AG10803 (cell line): Measurements from ENCODE around the gene FUT3.

Experiments used
- DNase-seq: peaks from one replicate; pipeline ENCODE4 v3.0.0; 2010; ENCODE audit warnings: low read depth
- H3K4me3 ChIP-seq: 2 replicates; pipeline ENCODE4 v1.5.1; 2011; ENCODE audit warnings: mild to moderate bottlenecking, low read length, control low read depth
- TF ChIP-seq, protein P1 (sequence below): conservative IDR thresholded peaks from 2 replicates; pipeline ENCODE4 v1.5.1; 2011; ENCODE audit warnings: mild to moderate bottlenecking, low read length, control low read depth, inconsistent platforms

Gene FUT3

DNA sequence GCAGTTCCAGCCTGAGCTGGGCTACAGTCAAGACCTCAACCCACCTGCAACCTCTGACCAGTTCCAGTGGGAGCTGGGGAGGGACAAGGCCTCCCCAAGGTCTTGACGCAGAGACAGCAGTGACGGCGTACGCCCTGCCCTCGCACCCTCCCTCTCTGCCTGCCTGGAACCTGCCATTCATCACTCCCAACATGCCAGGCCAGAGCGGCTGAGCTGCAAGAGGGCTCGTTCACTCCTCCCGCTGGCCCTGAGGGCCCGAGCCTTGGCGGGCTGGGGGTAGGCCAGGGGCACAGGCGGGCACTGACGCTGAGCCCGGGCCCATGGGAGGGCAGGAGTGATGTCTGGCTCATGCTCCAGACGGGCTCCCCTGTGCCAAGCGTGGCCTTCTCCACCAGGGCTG, 44.2 kb upstream of the FUT3 start:
- TF ChIP-seq, protein P1, sequence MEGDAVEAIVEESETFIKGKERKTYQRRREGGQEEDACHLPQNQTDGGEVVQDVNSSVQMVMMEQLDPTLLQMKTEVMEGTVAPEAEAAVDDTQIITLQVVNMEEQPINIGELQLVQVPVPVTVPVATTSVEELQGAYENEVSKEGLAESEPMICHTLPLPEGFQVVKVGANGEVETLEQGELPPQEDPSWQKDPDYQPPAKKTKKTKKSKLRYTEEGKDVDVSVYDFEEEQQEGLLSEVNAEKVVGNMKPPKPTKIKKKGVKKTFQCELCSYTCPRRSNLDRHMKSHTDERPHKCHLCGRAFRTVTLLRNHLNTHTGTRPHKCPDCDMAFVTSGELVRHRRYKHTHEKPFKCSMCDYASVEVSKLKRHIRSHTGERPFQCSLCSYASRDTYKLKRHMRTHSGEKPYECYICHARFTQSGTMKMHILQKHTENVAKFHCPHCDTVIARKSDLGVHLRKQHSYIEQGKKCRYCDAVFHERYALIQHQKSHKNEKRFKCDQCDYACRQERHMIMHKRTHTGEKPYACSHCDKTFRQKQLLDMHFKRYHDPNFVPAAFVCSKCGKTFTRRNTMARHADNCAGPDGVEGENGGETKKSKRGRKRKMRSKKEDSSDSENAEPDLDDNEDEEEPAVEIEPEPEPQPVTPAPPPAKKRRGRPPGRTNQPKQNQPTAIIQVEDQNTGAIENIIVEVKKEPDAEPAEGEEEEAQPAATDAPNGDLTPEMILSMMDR, result no peak
- no peak for DNase-seq
- no peak overlapping the region for H3K4me3 ChIP-seq

DNA sequence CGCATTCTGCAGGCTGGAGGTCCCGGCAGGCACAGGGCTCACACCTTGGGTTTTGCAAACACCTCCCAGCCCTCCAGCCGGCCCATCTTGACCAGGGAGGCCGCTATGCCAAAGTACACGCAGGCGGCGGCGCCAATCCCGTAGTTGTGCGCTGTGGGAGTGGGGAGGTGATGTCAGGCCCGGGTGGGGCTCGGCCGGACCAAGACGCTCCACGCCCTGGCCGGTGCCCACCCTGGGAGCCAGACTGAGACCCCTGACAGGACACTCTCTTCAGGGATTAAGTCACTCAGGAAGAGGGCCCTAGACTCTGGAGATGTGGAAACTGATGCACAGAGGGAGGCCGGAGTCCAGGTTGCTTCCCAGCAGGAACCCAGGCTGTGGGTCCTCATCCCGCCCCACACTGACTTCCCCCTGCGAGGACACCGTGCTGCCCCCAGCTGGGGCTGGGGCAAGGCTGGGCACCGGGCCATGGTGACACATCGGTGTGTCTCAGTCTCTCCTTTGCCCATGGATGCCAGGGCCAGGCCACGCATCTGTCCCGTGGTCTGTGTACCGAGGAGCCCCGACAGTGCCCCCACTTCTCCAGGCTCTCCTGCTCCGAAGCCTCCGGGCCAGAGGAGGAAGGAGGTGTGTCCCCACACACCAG, 43.6 kb upstream of the FUT3 start:
- no peak for DNase-seq

DNA sequence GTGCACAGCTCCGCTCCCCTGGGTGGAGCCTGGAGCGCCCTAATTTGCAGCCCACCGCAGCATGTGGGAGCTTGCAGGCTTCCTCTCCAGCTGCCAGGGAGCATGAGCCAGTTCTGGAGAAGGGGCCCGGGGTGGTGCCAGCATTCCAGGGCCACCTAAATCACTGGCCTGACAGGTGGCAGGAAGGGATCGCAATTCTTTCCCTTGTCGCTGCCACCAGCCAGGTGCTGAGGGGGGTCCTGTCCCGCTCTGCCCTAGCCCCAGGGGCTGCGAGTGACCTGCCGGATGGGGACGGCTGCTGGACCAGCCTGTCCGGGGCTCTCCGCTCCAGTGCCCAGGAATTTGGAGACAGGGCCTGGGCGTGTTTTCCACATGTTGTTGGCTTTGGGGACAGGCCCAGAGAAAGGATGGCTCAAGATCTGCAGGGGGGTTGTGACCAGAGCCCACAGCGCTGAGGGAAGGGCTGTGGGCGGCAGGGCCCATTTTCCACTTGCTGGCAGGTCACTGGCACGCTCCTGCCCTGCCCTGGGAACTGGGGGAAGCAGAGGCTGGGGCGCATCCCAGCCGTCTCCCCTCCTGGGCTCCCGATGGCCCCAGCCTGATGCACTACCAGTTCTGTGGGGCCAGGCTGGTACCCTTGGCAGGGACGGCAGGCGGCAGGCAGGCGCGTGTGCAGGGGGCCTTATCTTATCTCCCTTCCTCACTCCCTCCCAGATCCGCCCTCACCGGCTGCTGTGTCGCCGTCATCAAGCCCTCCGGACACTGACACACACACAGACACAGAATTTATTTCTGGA, 42.9 kb upstream of the FUT3 start:
- TF ChIP-seq, protein P1, result no peak
- no peak for DNase-seq

More for the DNA sequence above, 43.6 kb upstream of the FUT3 start:
- TF ChIP-seq, protein P1, result no peak
- H3K4me3 ChIP-seq, result no peak overlapping the region

DNA sequence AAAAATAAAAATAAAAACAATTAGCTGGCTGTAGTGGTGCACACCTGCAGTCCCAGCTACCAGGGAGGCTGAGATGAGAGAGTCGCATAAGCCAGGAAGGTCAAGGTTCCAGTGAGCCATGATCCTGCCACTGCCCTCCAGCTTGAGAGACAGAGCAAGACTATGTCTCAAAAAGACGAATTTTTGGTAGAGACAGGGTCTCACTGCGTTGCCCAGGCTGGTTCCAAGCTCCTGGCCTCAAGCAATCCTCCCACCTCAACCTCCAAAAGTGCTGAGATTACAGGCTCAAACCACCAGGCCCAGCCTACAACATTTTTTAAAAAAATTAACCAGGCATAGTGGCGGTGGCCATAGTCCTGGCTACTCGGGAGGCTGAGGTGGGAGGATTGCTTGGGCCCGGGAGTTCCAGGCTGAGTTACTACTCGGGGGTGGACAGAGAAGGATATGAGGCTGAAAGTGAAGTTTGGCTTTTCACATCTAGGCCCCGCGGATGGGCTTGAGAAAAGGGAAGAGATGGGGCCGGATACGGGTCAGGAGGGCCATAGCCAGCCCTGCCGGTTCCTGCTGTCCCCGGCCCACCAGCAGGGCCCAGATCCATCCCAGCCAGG, 42.2 kb upstream of the FUT3 start:
- TF ChIP-seq, protein P1, result no peak; the same call in 1 of the 2 replicates
- DNase-seq, result no peak
- no peak overlapping the region for H3K4me3 ChIP-seq

More for the DNA sequence above, 42.9 kb upstream of the FUT3 start:
- H3K4me3 ChIP-seq, result no peak overlapping the region

DNA sequence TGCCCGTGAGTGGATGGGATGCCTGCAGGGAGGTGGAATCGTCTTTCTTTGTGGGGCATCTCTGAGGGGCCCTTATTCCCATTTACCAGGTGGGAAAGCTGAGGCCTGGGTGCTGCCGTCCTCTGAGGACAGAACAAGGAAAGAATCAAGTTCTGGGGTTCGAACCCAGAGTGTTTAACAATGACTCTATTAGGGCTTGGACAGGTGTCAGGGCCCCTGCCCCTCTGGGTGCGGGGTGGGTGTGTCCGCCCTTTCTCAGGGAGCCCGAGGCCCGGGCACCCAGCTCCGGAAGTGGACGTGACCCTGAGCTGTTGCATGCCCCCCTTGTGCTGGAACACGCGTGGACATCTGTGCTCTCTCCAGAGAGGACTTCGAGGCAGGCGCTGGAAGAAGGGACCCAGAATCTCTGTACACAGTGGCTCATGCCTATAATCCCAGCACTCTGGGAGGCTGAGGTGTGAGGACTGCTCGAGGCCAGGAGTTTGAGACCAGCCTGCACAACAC, 41.6 kb upstream of the FUT3 start:
- TF ChIP-seq, protein P1, result no peak
- H3K4me3 ChIP-seq, result no peak overlapping the region
- DNase-seq, result no peak

DNA sequence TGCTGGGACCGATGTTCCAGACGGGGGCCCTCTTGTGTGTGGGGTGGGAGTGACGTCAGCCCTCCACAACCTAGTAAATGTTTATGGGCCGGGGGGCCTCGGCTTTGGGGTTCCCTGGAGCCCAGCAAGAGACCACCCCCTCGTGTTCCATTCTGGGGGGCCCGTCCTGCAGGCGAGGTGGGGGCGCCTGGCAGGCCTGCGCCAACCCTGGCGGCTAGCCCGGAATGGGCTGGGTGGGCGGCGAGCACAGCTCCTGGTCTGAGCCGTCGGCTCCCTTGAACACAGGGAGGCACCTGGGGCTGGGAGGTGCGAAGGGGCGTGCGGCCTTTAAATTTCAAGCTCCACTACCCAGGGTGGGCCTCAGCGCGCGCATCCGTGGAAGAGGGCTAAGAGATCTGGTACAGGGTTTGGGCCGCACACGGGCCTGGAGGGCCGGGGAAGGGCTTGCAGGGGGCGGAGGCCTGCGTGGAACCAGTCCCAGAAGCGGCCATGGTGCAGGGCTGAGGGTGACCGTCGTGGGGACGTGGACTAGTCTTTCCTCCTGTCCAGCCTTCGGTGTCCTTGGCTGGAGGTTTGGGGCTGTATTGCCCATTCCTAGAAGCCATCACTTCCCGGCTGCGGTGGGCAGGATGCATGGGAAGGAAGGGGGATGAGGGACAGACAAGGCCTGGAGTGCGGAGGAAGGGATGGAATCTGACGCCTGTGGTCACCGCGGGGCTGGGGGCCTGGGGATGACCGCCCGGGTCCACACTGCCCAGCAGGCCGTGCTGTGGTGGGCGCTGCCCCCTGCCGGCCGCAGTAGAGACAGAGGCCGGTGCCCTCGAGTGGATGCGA, 40.9 kb upstream of the FUT3 start:
- peak; percentile 36 for DNase-seq

More for the DNA sequence above, 40.9 kb upstream of the FUT3 start:
- no peak overlapping the region for H3K4me3 ChIP-seq
- TF ChIP-seq, protein P1, result peak; percentile 75
